ENCODE measurements around the gene FGF6.
"Not testable (repeated sequence)": the region's sequence is repeated elsewhere in the genome, so short reads cannot be mapped to it uniquely, and the experiment has no call there.

The FGF6 gene

DNA sequence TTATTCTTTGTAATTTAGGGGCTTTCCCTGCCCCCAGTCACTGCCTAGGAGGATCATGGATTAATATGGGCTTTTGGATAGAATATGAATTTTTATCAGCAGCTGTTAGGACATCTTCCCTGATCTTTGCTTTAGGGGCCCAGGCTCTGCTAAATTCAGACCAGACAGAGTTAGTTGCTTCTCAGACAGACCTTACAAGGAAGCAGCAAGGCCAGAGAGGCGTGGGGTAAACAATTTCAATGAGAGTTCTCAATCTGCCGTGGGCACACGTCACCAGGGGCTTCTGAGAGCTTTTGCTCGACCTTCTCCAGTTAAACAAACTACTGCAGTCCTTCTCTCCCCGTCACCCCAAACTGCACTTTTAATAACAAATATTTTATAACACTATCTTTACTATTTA, 27.7 kb downstream of the FGF6 start:
- no peak for DNase-seq (ENCODE audit: low spot score)
- POLR2A ChIA-PET (ENCODE audit: low non-redundant PET) = no interaction called here
- CTCF ChIA-PET = no interaction called here
- TF ChIP-seq, protein P1, sequence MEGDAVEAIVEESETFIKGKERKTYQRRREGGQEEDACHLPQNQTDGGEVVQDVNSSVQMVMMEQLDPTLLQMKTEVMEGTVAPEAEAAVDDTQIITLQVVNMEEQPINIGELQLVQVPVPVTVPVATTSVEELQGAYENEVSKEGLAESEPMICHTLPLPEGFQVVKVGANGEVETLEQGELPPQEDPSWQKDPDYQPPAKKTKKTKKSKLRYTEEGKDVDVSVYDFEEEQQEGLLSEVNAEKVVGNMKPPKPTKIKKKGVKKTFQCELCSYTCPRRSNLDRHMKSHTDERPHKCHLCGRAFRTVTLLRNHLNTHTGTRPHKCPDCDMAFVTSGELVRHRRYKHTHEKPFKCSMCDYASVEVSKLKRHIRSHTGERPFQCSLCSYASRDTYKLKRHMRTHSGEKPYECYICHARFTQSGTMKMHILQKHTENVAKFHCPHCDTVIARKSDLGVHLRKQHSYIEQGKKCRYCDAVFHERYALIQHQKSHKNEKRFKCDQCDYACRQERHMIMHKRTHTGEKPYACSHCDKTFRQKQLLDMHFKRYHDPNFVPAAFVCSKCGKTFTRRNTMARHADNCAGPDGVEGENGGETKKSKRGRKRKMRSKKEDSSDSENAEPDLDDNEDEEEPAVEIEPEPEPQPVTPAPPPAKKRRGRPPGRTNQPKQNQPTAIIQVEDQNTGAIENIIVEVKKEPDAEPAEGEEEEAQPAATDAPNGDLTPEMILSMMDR (conservative IDR thresholded peaks at IDR 0.05; ENCODE audit: low read depth) = no peak
- no peak overlapping the region for H3K27ac ChIP-seq

DNA sequence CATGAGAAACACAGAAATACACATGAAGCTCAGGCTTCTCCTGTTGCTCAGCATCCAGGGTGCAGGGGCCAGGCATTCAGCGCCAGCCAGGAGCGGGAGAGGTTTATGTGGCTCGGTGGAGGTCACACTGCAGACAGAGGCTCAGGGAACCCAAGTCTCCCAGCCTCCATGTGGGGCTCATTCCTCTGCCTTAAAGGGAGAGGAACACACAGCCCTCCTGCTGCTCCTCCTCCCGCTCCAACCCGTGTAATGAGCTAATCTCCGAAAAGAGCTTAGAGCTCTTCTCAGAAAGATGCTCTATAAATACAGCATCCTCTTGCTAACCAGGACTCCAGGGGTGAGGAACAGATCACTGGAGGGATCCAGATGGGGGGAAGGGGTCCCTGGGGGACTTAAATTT, 28.2 kb downstream of the FGF6 start:
- TF ChIP-seq, protein P1 (conservative IDR thresholded peaks at IDR 0.05; ENCODE audit: low read depth) = no peak
- H3K27ac ChIP-seq = no peak overlapping the region
- CTCF ChIA-PET = no interaction called here
- no peak for DNase-seq (ENCODE audit: low spot score)
- POLR2A ChIA-PET (ENCODE audit: low non-redundant PET) = no interaction called here

DNA sequence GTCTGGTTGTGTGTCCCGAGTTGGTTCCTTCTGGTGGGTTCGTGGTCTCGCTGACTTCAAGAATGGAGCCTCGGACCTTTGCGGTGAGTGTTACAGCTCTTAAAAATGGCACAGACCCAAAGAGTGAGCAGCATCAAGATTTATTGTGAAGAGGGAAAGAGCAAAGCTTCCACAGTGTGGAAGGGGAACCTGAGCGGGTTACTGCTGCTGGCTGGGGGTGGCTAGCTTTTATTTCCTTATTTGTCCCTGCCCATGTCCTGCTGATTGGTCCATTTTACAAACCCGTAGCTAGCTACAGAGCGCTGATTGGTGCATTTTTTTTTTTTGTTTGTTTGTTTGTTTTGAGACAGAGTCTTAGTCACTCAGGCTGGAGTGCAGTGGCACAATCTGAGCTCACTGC, 29.3 kb downstream of the FGF6 start:
- CTCF ChIA-PET = no interaction called here
- no peak overlapping the region for H3K27ac ChIP-seq
- POLR2A ChIA-PET (ENCODE audit: low non-redundant PET) = no interaction called here
- TF ChIP-seq, protein P1 (conservative IDR thresholded peaks at IDR 0.05; ENCODE audit: low read depth) = no peak
- DNase-seq (ENCODE audit: low spot score) = no peak

DNA sequence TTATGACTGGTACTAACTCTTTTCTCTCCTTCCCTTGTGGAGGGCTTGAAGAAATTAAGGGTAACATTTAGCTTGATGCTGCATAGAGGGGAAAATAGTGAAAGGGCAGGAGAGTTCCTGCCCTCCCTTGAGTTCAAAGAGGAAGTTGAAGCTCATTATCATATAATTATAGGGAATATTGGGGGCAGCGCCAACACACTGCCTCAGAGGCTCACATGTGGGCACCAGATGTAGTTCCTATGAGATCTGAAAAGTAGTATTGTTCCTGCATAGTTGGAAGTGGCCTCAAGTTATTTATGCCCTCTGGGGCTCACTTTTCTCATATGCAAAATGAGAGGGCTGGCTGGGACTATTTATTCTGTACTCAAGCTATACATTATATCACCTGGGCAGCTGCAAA, 33.1 kb downstream of the FGF6 start:
- TF ChIP-seq, protein P1 (conservative IDR thresholded peaks at IDR 0.05; ENCODE audit: low read depth) = no peak
- DNase-seq (ENCODE audit: low spot score) = no peak
- POLR2A ChIA-PET (ENCODE audit: low non-redundant PET) = no interaction called here
- CTCF ChIA-PET = no interaction called here
- no peak overlapping the region for H3K27ac ChIP-seq

DNA sequence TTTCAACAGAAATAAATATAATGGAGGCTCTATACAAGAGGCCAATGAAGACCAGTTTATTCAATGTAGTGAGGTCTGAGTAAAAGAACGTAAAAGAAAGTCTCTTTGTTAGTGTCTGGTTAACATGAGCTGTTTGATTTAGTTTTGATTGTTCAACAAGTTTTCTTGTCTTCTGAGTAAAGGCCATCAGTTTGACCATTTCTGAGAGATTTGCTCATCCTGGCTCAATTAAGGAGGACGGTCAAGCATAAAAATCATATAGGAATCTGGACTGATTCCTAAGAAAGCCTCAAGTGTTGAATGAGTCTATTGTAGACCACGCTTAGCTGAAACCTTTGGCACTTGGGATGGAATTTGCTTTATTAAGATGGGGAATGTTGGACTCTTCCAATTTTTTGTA, 33.6 kb downstream of the FGF6 start:
- TF ChIP-seq, protein P1 (conservative IDR thresholded peaks at IDR 0.05; ENCODE audit: low read depth) = no peak
- DNase-seq (ENCODE audit: low spot score) = no peak
- ChIA-PET POLR2A (ENCODE audit: low non-redundant PET) (no interaction called here), CTCF (no interaction called here)
- H3K27ac ChIP-seq = no peak overlapping the region

DNA sequence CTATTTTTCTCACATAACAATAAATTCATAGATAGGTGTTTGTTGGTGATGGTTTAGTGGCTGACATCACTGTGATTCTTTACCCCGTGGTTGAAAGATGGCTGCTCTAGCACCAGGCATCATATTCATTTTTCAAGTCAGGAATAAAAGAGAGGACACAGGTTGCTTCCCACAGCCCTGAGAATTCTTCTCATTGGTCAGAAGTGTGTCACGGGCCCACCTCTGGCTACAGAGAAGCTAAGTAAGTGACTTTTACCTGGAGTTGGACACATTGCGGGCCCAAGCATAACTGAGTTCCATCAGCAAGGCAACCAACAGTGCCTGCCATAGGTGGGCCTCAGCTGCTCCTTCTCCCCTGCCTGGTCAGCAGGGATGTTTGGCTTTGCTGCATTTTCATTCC, 38.5 kb downstream of the FGF6 start:
- H3K27ac ChIP-seq = no peak overlapping the region
- CTCF ChIA-PET = no interaction called here
- POLR2A ChIA-PET (ENCODE audit: low non-redundant PET) = no interaction called here
- DNase-seq (ENCODE audit: low spot score) = no peak
- TF ChIP-seq, protein P1 (conservative IDR thresholded peaks at IDR 0.05; ENCODE audit: low read depth) = no peak

DNA sequence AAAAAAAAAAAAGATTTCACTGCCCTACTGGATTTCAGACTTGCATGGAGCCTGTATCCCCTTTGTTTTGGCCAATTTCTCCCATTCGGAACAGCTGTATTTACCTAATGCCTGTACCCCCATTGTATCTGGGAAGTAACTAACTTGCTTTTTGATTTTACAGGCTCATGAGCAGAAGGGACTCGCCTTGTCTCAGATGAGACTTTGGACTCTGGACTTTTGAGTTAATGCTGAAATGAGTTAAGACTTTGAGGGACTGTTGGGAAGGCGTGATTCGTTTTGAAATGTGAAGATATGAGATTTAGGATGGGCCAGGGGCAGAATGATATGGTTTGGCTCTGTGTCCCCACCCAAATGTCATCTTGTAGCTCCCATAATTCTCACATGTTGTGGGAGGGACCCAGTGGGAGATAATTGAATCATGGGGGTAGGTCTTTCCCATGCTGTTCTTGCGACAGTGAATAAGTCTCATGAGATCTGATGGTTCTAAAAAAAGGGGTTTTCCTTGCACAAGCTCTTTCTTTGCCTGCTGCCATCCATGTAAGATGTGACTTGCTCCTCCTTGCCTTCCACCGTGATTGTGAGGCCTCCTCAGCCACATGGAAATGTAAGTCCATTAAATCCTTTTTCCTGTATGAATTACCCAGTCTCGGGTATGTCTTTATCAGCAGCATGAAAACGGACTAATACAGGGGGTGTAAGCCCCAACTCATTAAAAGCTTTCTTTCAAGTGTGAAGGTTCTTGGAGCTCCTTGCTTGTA, 40.6 kb downstream of the FGF6 start:
- H3K27ac ChIP-seq; CTCF ChIA-PET; DNase-seq (ENCODE audit: low spot score); POLR2A ChIA-PET (ENCODE audit: low non-redundant PET): not testable (repeated sequence)
